ENCODE results near the gene DEAF1. TPM values are rescaled to one million over a fixed set of nuclear protein-coding genes. Genes with fewer than 3 reads are reported as not detected.

DEAF1 gene
- total RNA-seq, 1 donor from 2014 or later, result 39.8 TPM

GRCh38 chr11:614623-615503 is 80.2 kb downstream of the DEAF1 start:
- no peak for ATAC-seq (ENCODE audit: low read depth)
- intact Hi-C loops (cut with micrococcal nuclease), result loop anchor here (1.0 to 10.0 kb wide), 3 partner anchors 39 to 1240 kb away; partner anchors contain the start of genes LSP1 and PHRF1
- H3K27me3 Mint-ChIP-seq, result no peaks in the 10 kb centered on the region
- DNase-seq, result peak; percentile 35
- POLR2A ChIA-PET, result interaction anchor here (0.6 to 3.8 kb wide), 20 partner anchors 9 to 228 kb away, joined by 3 to 27 read pairs (median 5); partner anchors contain the start of genes DEAF1, GATD1, HRAS and LMNTD2
- CTCF ChIA-PET, result no interaction called here
- peak overlapping the region; percentile 90 for H3K4me3 Mint-ChIP-seq
- H3K36me3 Mint-ChIP-seq (ENCODE audit: low read depth), result peaks cover 32% of the 10 kb centered on the region
- H3K4me1 Mint-ChIP-seq, result peaks cover 25% of the 10 kb centered on the region
- peak overlapping the region; percentile 88 for H3K27ac Mint-ChIP-seq
- TF ChIP-seq, protein P1, sequence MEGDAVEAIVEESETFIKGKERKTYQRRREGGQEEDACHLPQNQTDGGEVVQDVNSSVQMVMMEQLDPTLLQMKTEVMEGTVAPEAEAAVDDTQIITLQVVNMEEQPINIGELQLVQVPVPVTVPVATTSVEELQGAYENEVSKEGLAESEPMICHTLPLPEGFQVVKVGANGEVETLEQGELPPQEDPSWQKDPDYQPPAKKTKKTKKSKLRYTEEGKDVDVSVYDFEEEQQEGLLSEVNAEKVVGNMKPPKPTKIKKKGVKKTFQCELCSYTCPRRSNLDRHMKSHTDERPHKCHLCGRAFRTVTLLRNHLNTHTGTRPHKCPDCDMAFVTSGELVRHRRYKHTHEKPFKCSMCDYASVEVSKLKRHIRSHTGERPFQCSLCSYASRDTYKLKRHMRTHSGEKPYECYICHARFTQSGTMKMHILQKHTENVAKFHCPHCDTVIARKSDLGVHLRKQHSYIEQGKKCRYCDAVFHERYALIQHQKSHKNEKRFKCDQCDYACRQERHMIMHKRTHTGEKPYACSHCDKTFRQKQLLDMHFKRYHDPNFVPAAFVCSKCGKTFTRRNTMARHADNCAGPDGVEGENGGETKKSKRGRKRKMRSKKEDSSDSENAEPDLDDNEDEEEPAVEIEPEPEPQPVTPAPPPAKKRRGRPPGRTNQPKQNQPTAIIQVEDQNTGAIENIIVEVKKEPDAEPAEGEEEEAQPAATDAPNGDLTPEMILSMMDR (IDR thresholded peaks at IDR 0.05), result no peak
- no peaks in the 10 kb centered on the region for H3K9me3 Mint-ChIP-seq

GRCh38 chr11:614021-614622 is 80.9 kb downstream of the DEAF1 start:
- no peak for DNase-seq
- Mint-ChIP-seq H3K4me1 (peaks cover 25% of the 10 kb centered on the region), H3K9me3 (no peaks in the 10 kb centered on the region), H3K27ac (peak overlapping the region; percentile 41), H3K36me3 (ENCODE audit: low read depth) (peaks cover 36% of the 10 kb centered on the region), H3K4me3 (peak overlapping the region; percentile 52), H3K27me3 (no peaks in the 10 kb centered on the region)
- TF ChIP-seq, protein P1 (IDR thresholded peaks at IDR 0.05), result no peak
- no peak for ATAC-seq (ENCODE audit: low read depth)
- intact Hi-C loops (cut with micrococcal nuclease), result loop anchor here (10.0 kb wide), 1 partner anchor 1241 kb away; the partner anchor contains the start of gene LSP1
- ChIA-PET POLR2A (interaction anchor here (0.6 to 3.8 kb wide), 6 partner anchors 38 to 1427 kb away, joined by 3 to 26 read pairs (median 6); partner anchors contain the start of genes DEAF1, LRRC56, PNPLA2 and TMEM80), CTCF (no interaction called here)

DNA sequence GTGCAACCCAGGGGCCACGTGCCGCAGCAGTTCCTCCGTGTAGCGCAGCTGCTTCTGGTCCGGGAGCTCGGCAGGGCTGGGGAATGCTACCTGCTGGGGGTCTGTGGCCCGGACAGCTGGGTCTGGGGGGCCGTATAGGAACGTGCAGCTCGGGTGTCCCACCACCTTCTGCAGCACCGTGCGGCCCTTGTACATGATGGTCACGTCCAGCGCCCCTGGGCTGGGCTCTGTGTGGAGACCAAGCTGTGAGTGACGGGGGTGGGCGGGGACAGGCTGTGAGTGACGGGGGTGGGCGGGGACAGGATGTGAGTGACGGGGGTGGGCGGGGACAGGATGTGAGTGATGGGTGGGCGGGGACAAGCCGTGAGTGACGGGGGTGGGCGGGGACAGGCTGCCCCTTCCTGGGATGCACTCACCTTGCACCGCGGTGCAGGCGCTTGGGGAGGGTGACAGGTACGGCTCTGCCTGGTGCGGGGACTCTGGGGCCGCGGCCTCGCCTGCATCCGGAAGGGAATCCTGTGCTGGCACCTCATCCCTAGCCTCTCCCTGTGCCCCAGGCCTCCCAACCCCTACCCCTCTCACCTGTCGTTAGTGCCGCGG is 81.6 kb downstream of the DEAF1 start:
- H3K27ac Mint-ChIP-seq, result no peak overlapping the region
- POLR2A ChIA-PET, result interaction anchor here (0.6 to 3.8 kb wide), 7 partner anchors 38 to 1428 kb away, joined by 3 to 26 read pairs (median 5); partner anchors contain the start of genes DEAF1, LRRC56, PNPLA2 and TMEM80

DNA sequence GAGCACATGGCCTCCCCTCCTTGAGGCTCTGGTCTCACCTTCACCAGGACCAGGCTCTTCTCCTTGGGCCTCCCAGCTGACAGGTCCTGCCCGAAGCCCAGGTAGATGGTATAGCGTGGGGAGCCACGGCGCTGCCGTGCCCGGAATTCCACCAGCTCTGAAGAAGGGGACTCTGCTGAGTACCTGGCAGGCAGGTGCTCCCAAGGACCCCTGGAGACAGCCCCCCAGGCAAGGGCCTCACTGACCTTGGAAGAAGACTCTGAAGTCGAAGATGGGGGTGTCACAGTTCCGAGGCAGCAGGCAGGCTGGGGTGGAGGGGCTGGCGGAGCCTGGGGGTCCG is 82.1 kb downstream of the DEAF1 start:
- Mint-ChIP-seq H3K36me3 (ENCODE audit: low read depth) (peaks cover 45% of the 10 kb centered on the region), H3K4me3 (no peak overlapping the region), H3K9me3 (no peaks in the 10 kb centered on the region), H3K4me1 (peaks cover 25% of the 10 kb centered on the region), H3K27ac (no peak overlapping the region), H3K27me3 (no peaks in the 10 kb centered on the region)
- ChIA-PET POLR2A (interaction anchor here (0.6 to 3.8 kb wide), 3 partner anchors 77 to 206 kb away, joined by 4 to 26 read pairs (median 6); partner anchors contain the start of genes DEAF1, PNPLA2 and TMEM80), CTCF (no interaction called here)
- DNase-seq, result no peak
- TF ChIP-seq, protein P1 (IDR thresholded peaks at IDR 0.05), result no peak
- no peak for ATAC-seq (ENCODE audit: low read depth)
- intact Hi-C loops (cut with micrococcal nuclease), result loop anchor here (10.0 kb wide), 1 partner anchor 1242 kb away; the partner anchor contains the start of gene LSP1

More for the DNA sequence above, 81.6 kb downstream of the DEAF1 start:
- ATAC-seq (ENCODE audit: low read depth) (peak; percentile 2), DNase-seq (no peak)
- no peaks in the 10 kb centered on the region for H3K9me3 Mint-ChIP-seq
- H3K4me3 Mint-ChIP-seq, result no peak overlapping the region
- TF ChIP-seq, protein P1 (IDR thresholded peaks at IDR 0.05), result no peak
- CTCF ChIA-PET, result no interaction called here
- peaks cover 40% of the 10 kb centered on the region for H3K36me3 Mint-ChIP-seq (ENCODE audit: low read depth)
- H3K4me1 Mint-ChIP-seq, result peaks cover 25% of the 10 kb centered on the region
- intact Hi-C loops (cut with micrococcal nuclease), result loop anchor here (10.0 kb wide), 1 partner anchor 1241 kb away; the partner anchor contains the start of gene LSP1
- H3K27me3 Mint-ChIP-seq, result no peaks in the 10 kb centered on the region

All from activated B cell treated with CpG ODN at 0.5 μM for 24 hours (primary cell).